Measurements from ENCODE around the gene KCNJ5. TPM values are rescaled to one million over a fixed set of nuclear protein-coding genes. Genes with fewer than 3 reads are reported as not detected.

KCNJ5 gene
- polyA plus RNA-seq, 6 donors from 2014 or later, result not detected

- peak; percentile 81 for DNase-seq
- peak; percentile 92 to 95 for ATAC-seq (ENCODE audit: low read depth in 2 of 2)
- peaks cover 11 to 34% (median 12%) of the 10 kb centered on the region in 3 donors for H3K4me1 Mint-ChIP-seq
- no peaks in the 10 kb centered on the region for H3K9me3 Mint-ChIP-seq
- no peaks in the 10 kb centered on the region for H3K36me3 Mint-ChIP-seq
- H3K27ac Mint-ChIP-seq, result peak overlapping the region in 4 of 6 donors; percentile 41 to 70 (median 58)
- H3K4me3 Mint-ChIP-seq, result peak overlapping the region in 4 of 8 donors; percentile 22 to 74 (median 42)
- H3K27me3 Mint-ChIP-seq, result peaks cover 3 to 13% (median 5%) of the 10 kb centered on the region in 3 donors
Measured at GRCh38 chr11:128859563-128860441, 31.4 kb upstream of the KCNJ5 start.

DNA sequence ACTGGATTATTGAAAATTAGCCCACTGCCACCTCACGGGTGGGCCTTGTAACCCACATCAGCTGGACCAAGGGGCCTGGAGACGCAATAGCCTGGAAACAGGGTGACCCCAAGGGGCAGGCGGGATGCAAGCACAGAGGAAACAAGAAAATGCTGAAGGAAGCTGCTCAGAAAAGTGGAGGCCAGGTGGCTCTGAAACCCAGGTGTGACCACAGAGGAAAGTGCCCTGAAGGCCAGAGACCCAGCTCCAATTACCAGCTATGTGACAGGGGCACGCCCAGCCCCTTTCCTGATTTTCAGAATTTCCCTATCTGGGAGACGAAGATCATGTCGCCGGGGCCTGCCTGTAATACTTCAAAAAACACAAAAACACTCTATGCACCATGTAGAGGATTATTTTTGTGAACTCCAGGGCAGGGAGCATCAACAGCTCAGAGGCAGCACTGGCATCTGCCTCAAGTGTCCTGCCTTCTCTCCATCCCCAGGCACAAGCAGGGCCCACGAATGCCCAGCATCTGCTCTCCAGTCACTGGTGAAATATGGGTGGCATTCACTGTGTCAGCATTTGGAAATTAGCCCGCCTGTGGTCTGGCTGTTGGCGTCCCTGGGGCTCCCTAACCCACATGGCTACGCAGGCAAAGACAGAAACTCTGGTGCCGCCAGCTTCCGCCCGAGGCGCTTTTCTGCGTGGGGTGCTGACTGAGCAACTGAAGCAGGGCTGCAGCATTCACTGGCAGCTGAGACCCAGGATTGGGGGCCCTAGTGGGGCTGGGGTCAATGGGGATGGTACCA is 30.4 kb upstream of the KCNJ5 start:
- peaks cover 8 to 30% (median 11%) of the 10 kb centered on the region in 3 donors for H3K4me1 Mint-ChIP-seq
- no peak for ATAC-seq (ENCODE audit: low read depth in 2 of 2)
- H3K4me3 Mint-ChIP-seq, result no peak overlapping the region

GRCh38 chr11:128862406-128862805 is 28.8 kb upstream of the KCNJ5 start:
- H3K27me3 Mint-ChIP-seq, result peaks cover 3 to 16% (median 5%) of the 10 kb centered on the region in 3 donors
- H3K27ac Mint-ChIP-seq, result no peak overlapping the region
- H3K9me3 Mint-ChIP-seq, result no peaks in the 10 kb centered on the region
- no peak overlapping the region for H3K4me3 Mint-ChIP-seq
- no peaks in the 10 kb centered on the region for H3K36me3 Mint-ChIP-seq
- DNase-seq, result no peak
- peaks cover 8 to 22% (median 11%) of the 10 kb centered on the region in 3 donors for H3K4me1 Mint-ChIP-seq
- ATAC-seq (ENCODE audit: low read depth in 2 of 2), result no peak

More for the DNA sequence above, 30.4 kb upstream of the KCNJ5 start:
- H3K9me3 Mint-ChIP-seq, result no peaks in the 10 kb centered on the region
- no peak for DNase-seq
- peaks cover 3 to 16% (median 5%) of the 10 kb centered on the region in 3 donors for H3K27me3 Mint-ChIP-seq
- no peaks in the 10 kb centered on the region for H3K36me3 Mint-ChIP-seq
- H3K27ac Mint-ChIP-seq, result no peak overlapping the region

- Mint-ChIP-seq H3K4me3 (no peak overlapping the region), H3K27me3 (peaks cover 3 to 16% (median 5%) of the 10 kb centered on the region in 3 donors), H3K36me3 (no peaks in the 10 kb centered on the region), H3K9me3 (no peaks in the 10 kb centered on the region), H3K27ac (no peak overlapping the region), H3K4me1 (peaks cover 8 to 15% (median 11%) of the 10 kb centered on the region in 3 donors)
- ATAC-seq (ENCODE audit: low read depth in 2 of 2), result no peak
- no peak for DNase-seq
Measured at GRCh38 chr11:128862908-128863660, 28.1 kb upstream of the KCNJ5 start.

GRCh38 chr11:128865490-128865889 is 25.7 kb upstream of the KCNJ5 start:
- Mint-ChIP-seq H3K4me1 (no peaks in the 10 kb centered on the region), H3K4me3 (no peak overlapping the region), H3K27ac (no peak overlapping the region), H3K27me3 (peaks cover 4 to 16% (median 8%) of the 10 kb centered on the region in 3 donors), H3K9me3 (no peaks in the 10 kb centered on the region), H3K36me3 (no peaks in the 10 kb centered on the region)
- DNase-seq (no peak), ATAC-seq (ENCODE audit: low read depth in 2 of 2) (no peak)

DNA sequence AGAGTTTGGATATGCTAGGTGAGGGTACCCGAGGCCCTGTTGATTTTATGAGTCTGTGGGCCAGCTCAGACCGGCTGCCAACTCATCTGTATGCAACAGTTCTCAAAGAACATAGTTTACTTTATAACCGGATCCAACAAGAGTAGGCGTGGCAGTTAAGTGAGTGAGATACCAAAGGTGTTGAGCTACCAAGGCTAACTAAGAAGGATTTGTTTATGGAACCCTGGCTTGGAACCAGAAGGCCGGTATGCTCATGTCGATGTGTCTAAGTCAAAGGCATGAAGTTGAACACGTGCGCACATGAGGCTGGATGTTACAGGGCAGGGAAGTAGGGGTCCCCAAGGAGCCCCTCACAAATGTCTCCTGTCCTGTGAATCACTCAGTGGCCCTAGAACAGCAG is 23.9 kb upstream of the KCNJ5 start, which contains the start of gene KCNJ1:
Gene KCNJ1, minus strand, starts transcription at position 20 of the 400 bp plus-strand sequence. CDS start 27,053 bp downstream, outside the sequence.
- DNase-seq (no peak), ATAC-seq (ENCODE audit: low read depth in 2 of 2) (no peak)
- Mint-ChIP-seq H3K4me3 (no peak within 1 kb of the TSS), H3K27me3 (peaks cover 7 to 32% (median 22%) of the 10 kb centered on the region in 3 donors), H3K4me1 (no peaks in the 10 kb centered on the region), H3K9me3 (no peaks in the 10 kb centered on the region), H3K36me3 (no peaks in the 10 kb centered on the region), H3K27ac (no peak within 1 kb of the TSS)

- peak overlapping the region in 1 of 6 donors; percentile 75 for H3K27ac Mint-ChIP-seq
- H3K27me3 Mint-ChIP-seq, result peaks cover 13 to 41% (median 35%) of the 10 kb centered on the region in 3 donors
- no peaks in the 10 kb centered on the region for H3K9me3 Mint-ChIP-seq
- peak in 1 of 2 donors; percentile 54 for ATAC-seq (ENCODE audit: low read depth in 2 of 2)
- H3K4me3 Mint-ChIP-seq, result no peak overlapping the region
- no peaks in the 10 kb centered on the region for H3K4me1 Mint-ChIP-seq
- no peak for DNase-seq
- H3K36me3 Mint-ChIP-seq, result no peaks in the 10 kb centered on the region
Measured at GRCh38 chr11:128868841-128869671, 22.1 kb upstream of the KCNJ5 start.

DNA sequence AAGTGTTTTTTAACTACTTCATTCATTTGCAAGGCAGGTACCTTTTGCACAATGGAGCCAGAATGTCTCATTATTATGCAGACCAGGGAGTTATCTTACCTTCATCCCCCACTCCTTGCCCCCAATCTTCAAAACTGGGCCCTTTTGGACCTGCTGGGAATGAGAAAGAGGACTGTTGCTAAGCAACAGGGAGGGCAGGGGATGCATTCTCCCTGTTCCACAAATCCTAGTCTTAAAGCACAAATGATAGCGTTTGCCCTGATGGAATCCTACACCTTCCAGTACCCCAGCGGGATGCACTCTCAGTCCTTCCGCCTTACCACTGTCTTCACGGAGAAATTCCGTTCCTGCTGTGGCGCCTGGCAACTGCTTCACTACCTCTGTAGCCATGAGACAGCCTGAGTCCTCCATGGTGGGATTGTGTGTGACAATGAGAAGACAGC is 20.0 kb upstream of the KCNJ5 start:
- H3K27me3 Mint-ChIP-seq, result peaks cover 17 to 53% (median 49%) of the 10 kb centered on the region in 3 donors
- DNase-seq, result no peak
- no peak overlapping the region for H3K27ac Mint-ChIP-seq
- H3K4me1 Mint-ChIP-seq, result no peaks in the 10 kb centered on the region
- no peaks in the 10 kb centered on the region for H3K36me3 Mint-ChIP-seq
- H3K9me3 Mint-ChIP-seq, result no peaks in the 10 kb centered on the region
- ATAC-seq (ENCODE audit: low read depth in 2 of 2), result no peak
- H3K4me3 Mint-ChIP-seq, result no peak overlapping the region

GRCh38 chr11:128872094-128872493 is 19.1 kb upstream of the KCNJ5 start:
- no peak overlapping the region for H3K27ac Mint-ChIP-seq
- ATAC-seq (ENCODE audit: low read depth in 2 of 2) (no peak), DNase-seq (no peak)
- H3K27me3 Mint-ChIP-seq, result peaks cover 24 to 58% (median 55%) of the 10 kb centered on the region in 3 donors
- H3K4me1 Mint-ChIP-seq, result no peaks in the 10 kb centered on the region
- H3K36me3 Mint-ChIP-seq, result no peaks in the 10 kb centered on the region
- H3K4me3 Mint-ChIP-seq, result no peak overlapping the region
- no peaks in the 10 kb centered on the region for H3K9me3 Mint-ChIP-seq

DNA sequence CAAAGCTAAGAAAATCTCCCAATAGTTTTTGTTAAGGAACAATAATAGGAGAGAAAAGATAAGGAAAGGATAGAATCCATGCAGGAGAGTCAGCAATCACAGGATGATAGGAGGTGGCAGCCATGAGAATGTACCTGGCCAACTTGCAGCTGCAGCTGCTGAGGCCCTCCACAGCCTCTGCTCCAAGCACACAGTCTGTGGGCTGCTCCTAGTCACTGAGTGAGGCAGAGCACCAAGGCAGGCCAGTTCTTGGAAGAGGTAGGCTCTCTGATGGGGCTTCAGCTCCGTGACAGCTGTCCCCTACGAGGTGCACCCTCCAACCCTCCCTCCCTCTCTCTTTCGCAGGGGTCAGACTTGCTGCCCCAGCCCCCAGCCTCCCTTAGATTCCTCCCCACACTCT is 18.6 kb upstream of the KCNJ5 start:
- H3K9me3 Mint-ChIP-seq, result no peaks in the 10 kb centered on the region
- no peaks in the 10 kb centered on the region for H3K36me3 Mint-ChIP-seq
- DNase-seq, result no peak
- no peak overlapping the region for H3K4me3 Mint-ChIP-seq
- H3K27ac Mint-ChIP-seq, result no peak overlapping the region
- H3K27me3 Mint-ChIP-seq, result peaks cover 28 to 63% (median 60%) of the 10 kb centered on the region in 3 donors
- no peak for ATAC-seq (ENCODE audit: low read depth in 2 of 2)
- H3K4me1 Mint-ChIP-seq, result no peaks in the 10 kb centered on the region

DNA sequence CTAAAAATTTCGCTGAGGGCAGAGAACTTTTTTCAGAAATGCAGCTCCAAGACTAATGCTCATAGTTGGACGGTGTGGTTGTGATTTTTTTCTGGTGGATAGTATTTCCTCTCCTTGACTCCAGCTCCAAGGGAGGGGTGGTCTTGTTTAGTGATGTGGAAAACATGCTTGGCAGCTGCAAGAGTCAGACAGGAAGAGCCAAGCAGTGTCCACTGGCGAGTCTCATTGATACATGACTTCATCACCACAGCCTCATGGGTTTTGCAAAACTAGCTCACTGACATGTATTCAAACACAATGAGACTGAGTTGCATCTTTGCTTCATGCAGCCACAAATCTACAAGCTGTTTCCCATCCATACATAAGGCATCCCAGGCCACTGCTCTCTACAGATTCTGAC is 16.7 kb upstream of the KCNJ5 start:
- Mint-ChIP-seq H3K27ac (no peak overlapping the region), H3K4me3 (no peak overlapping the region), H3K9me3 (no peaks in the 10 kb centered on the region), H3K4me1 (no peaks in the 10 kb centered on the region), H3K27me3 (peaks cover 40 to 78% (median 78%) of the 10 kb centered on the region in 3 donors), H3K36me3 (no peaks in the 10 kb centered on the region)
- DNase-seq, result no peak
- ATAC-seq (ENCODE audit: low read depth in 2 of 2), result no peak

GRCh38 chr11:128876133-128876650 is 15.0 kb upstream of the KCNJ5 start:
- H3K9me3 Mint-ChIP-seq, result peaks cover 0 to 1% (median 0%) of the 10 kb centered on the region in 7 donors
- DNase-seq, result no peak
- no peak overlapping the region for H3K4me3 Mint-ChIP-seq
- H3K27ac Mint-ChIP-seq, result no peak overlapping the region
- no peaks in the 10 kb centered on the region for H3K4me1 Mint-ChIP-seq
- no peaks in the 10 kb centered on the region for H3K36me3 Mint-ChIP-seq
- H3K27me3 Mint-ChIP-seq, result peaks cover 43 to 85% (median 81%) of the 10 kb centered on the region in 3 donors
- ATAC-seq (ENCODE audit: low read depth in 2 of 2), result no peak
